HG03460 (cell line): ENCODE measurements around the gene SREBF1.

Experiments
- ATAC-seq: cut with Tn5 transposase; IDR thresholded peaks from one replicate; pipeline ENCODE4 v1.9.1; 2021; ENCODE audit not compliant: unreplicated experiment

The SREBF1 gene

GRCh38 chr17:17859909-17860765, 23.4 kb upstream of the SREBF1 start:
- ATAC-seq = no peak

GRCh38 chr17:17857496-17857895, 20.7 kb upstream of the SREBF1 start:
- ATAC-seq = no peak

- ATAC-seq = no peak
Measured at GRCh38 chr17:17856386-17856785, 19.6 kb upstream of the SREBF1 start.

GRCh38 chr17:17855976-17856375, 19.2 kb upstream of the SREBF1 start:
- no peak for ATAC-seq

- no peak for ATAC-seq
Measured at GRCh38 chr17:17853811-17854447, 17.1 kb upstream of the SREBF1 start.

- no peak for ATAC-seq
Measured at GRCh38 chr17:17852930-17853329, 16.1 kb upstream of the SREBF1 start.

- ATAC-seq = no peak
Measured at GRCh38 chr17:17851103-17852002, 14.6 kb upstream of the SREBF1 start.

- ATAC-seq = no peak
Measured at GRCh38 chr17:17849845-17850373, 13.1 kb upstream of the SREBF1 start.

- ATAC-seq = no peak
Measured at GRCh38 chr17:17849147-17849820, 12.5 kb upstream of the SREBF1 start.

- ATAC-seq = no peak
Measured at GRCh38 chr17:17848311-17849082, 11.7 kb upstream of the SREBF1 start.

GRCh38 chr17:17847726-17848125, 10.9 kb upstream of the SREBF1 start:
- no peak for ATAC-seq

- ATAC-seq = no peak
Measured at GRCh38 chr17:17847118-17847689, 10.4 kb upstream of the SREBF1 start.

- no peak for ATAC-seq
Measured at GRCh38 chr17:17846645-17847044, 9.9 kb upstream of the SREBF1 start.

GRCh38 chr17:17846003-17846402, 9.2 kb upstream of the SREBF1 start:
- no peak for ATAC-seq

- ATAC-seq = no peak
Measured at GRCh38 chr17:17845046-17845775, 8.4 kb upstream of the SREBF1 start.

GRCh38 chr17:17844500-17844899, 7.7 kb upstream of the SREBF1 start:
- no peak for ATAC-seq

GRCh38 chr17:17844079-17844478, 7.3 kb upstream of the SREBF1 start:
- no peak for ATAC-seq

GRCh38 chr17:17843096-17843495, 6.3 kb upstream of the SREBF1 start:
- no peak for ATAC-seq
